A549 (cell line): ENCODE measurements around the gene VENTX. TPM values are rescaled to one million over a fixed set of nuclear protein-coding genes. Genes with fewer than 3 reads are reported as not detected.

Source experiments
- ATAC-seq, 2 experiments: fragments of 200-7000 bp in 1 of 2; fragments of >200 bp in 1 of 2; cut with Nextera tagmentation in 1 of 2; cut with Tn5 transposase in 1 of 2; 3 replicates each; pipeline versions ENCODE4 v1.8.0 to v1.9.1; 2018 to 2020; ENCODE audit warnings: mild to moderate bottlenecking in 1 of 2, moderate library complexity in 1 of 2
- CTCF ChIA-PET: fragments of 300-600 bp; sonication (Branson Sonifier 250); formaldehyde crosslinking; extraction: SDS; loops from one replicate; lab custom pipeline; 2021; ENCODE audit warnings: antibody characterized with exemption, inconsistent platforms; lab: Yijun Ruan, JAX
- POLR2A ChIA-PET: fragments of 350-600 bp; formaldehyde crosslinking; extraction: SDS; loops from one replicate; lab custom pipeline; 2021; ENCODE audit warnings: antibody characterized with exemption, inconsistent platforms; lab: Yijun Ruan, JAX
- DNase-seq, 2 experiments: peaks; one replicate each; pipeline versions ENCODE4 v3.0.0 to v3.0.0-alpha.2; 2011 to 2016; ENCODE audit warnings: low read depth in 1 of 2, low spot score in 1 of 2
- FAIRE-seq: peaks from 2 replicates; lab custom pipeline; 2011; peaks lifted over from hg19 to GRCh38; lab: Jason Lieb, UNC
- H3K27ac ChIP-seq, 2 experiments: fragments of >200 bp; sonication (Bioruptor Twin); formaldehyde crosslinking; 3 replicates each; pipeline ENCODE4 v1.5.1; 2016 to 2017
- H3K4me1 ChIP-seq: fragments of >200 bp; sonication (Bioruptor Twin); formaldehyde crosslinking; 3 replicates; pipeline ENCODE4 v1.6.1; 2016
- H3K4me2 ChIP-seq: fragments of >200 bp; sonication (Bioruptor Twin); formaldehyde crosslinking; 3 replicates; pipeline ENCODE4 v1.6.1; 2016
- H3K4me3 ChIP-seq: fragments of >200 bp; sonication (Bioruptor Twin); formaldehyde crosslinking; 3 replicates; pipeline ENCODE4 v1.5.1; 2016
- H3K9me3 ChIP-seq: fragments of >200 bp; sonication (Bioruptor Twin); formaldehyde crosslinking; 3 replicates; pipeline ENCODE4 v1.6.1; 2016
- CBX2 ChIP-seq: fragments of 200-600 bp; sonication (generic); IDR thresholded peaks from 2 replicates; pipeline ENCODE4 v1.6.1; 2016; ENCODE audit warnings: low read depth, mild to moderate bottlenecking, borderline replicate concordance
- CBX8 ChIP-seq: fragments of 200-600 bp; sonication (generic); IDR thresholded peaks from 2 replicates; pipeline ENCODE4 v1.6.1; 2016
- CEBPB ChIP-seq, 2 experiments: fragments of >200 bp in 1 of 2; sonication (Bioruptor Twin) in 1 of 2; formaldehyde crosslinking in 1 of 2; IDR thresholded peaks; 2 replicates each; pipeline ENCODE4 v1.6.1; 2012 to 2016
- CHD4 ChIP-seq: fragments of 200-600 bp; sonication (generic); IDR thresholded peaks from 2 replicates; pipeline ENCODE4 v1.6.1; 2016; ENCODE audit warnings: antibody characterized with exemption, mild to moderate bottlenecking, borderline replicate concordance
- EHF ChIP-seq: fragments of 250-450 bp; sonication (Bioruptor Pico); IDR thresholded peaks from 2 replicates; pipeline ENCODE4 v1.5.0; 2020; ENCODE audit warnings: mild to moderate bottlenecking
- EHMT2 ChIP-seq: fragments of 200-600 bp; sonication (generic); IDR thresholded peaks from 2 replicates; pipeline ENCODE4 v1.6.1; 2016; ENCODE audit warnings: antibody characterized with exemption, low read depth, mild to moderate bottlenecking, moderate library complexity
- EP300 ChIP-seq, 2 experiments: fragments of >200 bp; sonication (Bioruptor Twin); formaldehyde crosslinking; IDR thresholded peaks; 2 replicates in 1 of 2; 3 replicates in 1 of 2; pipeline ENCODE4 v1.6.1; 2016 to 2017
- ESRRA ChIP-seq: fragments of 150-350 bp; IDR thresholded peaks from 2 replicates; pipeline ENCODE4 v1.6.1; 2014; ENCODE audit warnings: mild to moderate bottlenecking, low read length, borderline replicate concordance
- FOSB ChIP-seq: fragments of 250-450 bp; sonication (Bioruptor Pico); IDR thresholded peaks from 2 replicates; pipeline ENCODE4 v1.5.0; 2020; ENCODE audit warnings: mild to moderate bottlenecking, moderate library complexity
- FOXS1 ChIP-seq: fragments of 250-450 bp; sonication (Bioruptor Pico); IDR thresholded peaks from 2 replicates; pipeline ENCODE4 v1.5.0; 2020; ENCODE audit warnings: mild to moderate bottlenecking, moderate library complexity
- HDAC2 ChIP-seq: fragments of 200-600 bp; sonication (generic); IDR thresholded peaks from 2 replicates; pipeline ENCODE4 v1.6.1; 2016
- HEYL ChIP-seq: fragments of 250-450 bp; sonication (Bioruptor Pico); IDR thresholded peaks from 2 replicates; pipeline ENCODE4 v1.8.0; 2021; ENCODE audit warnings: mild to moderate bottlenecking, moderate library complexity
- HOXB13 ChIP-seq: fragments of 250-450 bp; sonication (Bioruptor Pico); IDR thresholded peaks from 2 replicates; pipeline ENCODE4 v1.5.0; 2020; ENCODE audit warnings: low read depth, mild to moderate bottlenecking, moderate library complexity
- JUN ChIP-seq, 2 experiments: fragments of >200 bp; sonication (Bioruptor Twin); formaldehyde crosslinking; IDR thresholded peaks; 2 replicates in 1 of 2; 3 replicates in 1 of 2; pipeline ENCODE4 v1.6.1; 2016 to 2017
- KDM5A ChIP-seq: fragments of 200-600 bp; sonication (generic); IDR thresholded peaks from 2 replicates; pipeline ENCODE4 v1.6.1; 2016; ENCODE audit warnings: antibody characterized with exemption, mild to moderate bottlenecking
- NFE2L2 ChIP-seq: fragments of 150-350 bp; conservative IDR thresholded peaks from 2 replicates; pipeline ENCODE4 v1.6.1; 2014; ENCODE audit warnings: low read length
- NR3C1 ChIP-seq: fragments of >200 bp; sonication (Bioruptor Twin); formaldehyde crosslinking; IDR thresholded peaks from 3 replicates; pipeline ENCODE4 v1.6.1; 2017
- PHF8 ChIP-seq: fragments of 200-600 bp; sonication (generic); IDR thresholded peaks from 2 replicates; pipeline ENCODE4 v1.6.1; 2016; ENCODE audit warnings: low read depth, mild to moderate bottlenecking, antibody characterized with exemption, moderate library complexity, borderline replicate concordance
- POLR2A ChIP-seq: IDR thresholded peaks from 2 replicates; pipeline ENCODE4 v1.6.1; 2012; ENCODE audit warnings: mild to moderate bottlenecking, low read length
- RARB ChIP-seq: fragments of 250-450 bp; sonication (Bioruptor Pico); IDR thresholded peaks from 2 replicates; pipeline ENCODE4 v1.8.0; 2021; ENCODE audit warnings: mild to moderate bottlenecking, moderate library complexity
- RCOR1 ChIP-seq: fragments of 150-350 bp; IDR thresholded peaks from 2 replicates; pipeline ENCODE4 v1.6.1; 2014; ENCODE audit warnings: antibody characterized with exemption, low read length, low read depth
- SMC3 ChIP-seq: fragments of >200 bp; sonication (Bioruptor Twin); formaldehyde crosslinking; IDR thresholded peaks from 3 replicates; pipeline ENCODE4 v1.6.1; 2018; ENCODE audit warnings: inconsistent platforms
- SREBF2 ChIP-seq: fragments of 450-650 bp; IDR thresholded peaks from 2 replicates; pipeline ENCODE4 v1.6.1; 2014; ENCODE audit warnings: mild to moderate bottlenecking, moderate library complexity
- TFCP2L1 ChIP-seq: fragments of 250-450 bp; sonication (Bioruptor Pico); IDR thresholded peaks from 2 replicates; pipeline ENCODE4 v1.5.0; 2021; ENCODE audit warnings: mild to moderate bottlenecking
- TP53 ChIP-seq: fragments of 250-450 bp; sonication (Bioruptor Pico); IDR thresholded peaks from 2 replicates; pipeline ENCODE4 v1.5.0; 2021; ENCODE audit warnings: mild to moderate bottlenecking, moderate library complexity
- ZC3H11A ChIP-seq: fragments of 450-650 bp; IDR thresholded peaks from 2 replicates; pipeline ENCODE4 v1.6.1; 2014; ENCODE audit warnings: antibody characterized with exemption, mild to moderate bottlenecking
- ZFP36 ChIP-seq: fragments of 450-650 bp; IDR thresholded peaks from 2 replicates; pipeline ENCODE4 v1.6.1; 2014; ENCODE audit warnings: borderline replicate concordance; ENCODE audit not compliant: partially characterized antibody
- ZNF302 ChIP-seq: fragments of 250-450 bp; sonication (Bioruptor Pico); IDR thresholded peaks from 2 replicates; pipeline ENCODE4 v1.9.0; 2021; ENCODE audit warnings: inconsistent platforms, mild to moderate bottlenecking, moderate library complexity
- ZSCAN20 ChIP-seq: fragments of 250-450 bp; sonication (Bioruptor Pico); IDR thresholded peaks from 2 replicates; pipeline ENCODE4 v1.8.0; 2022; ENCODE audit warnings: mild to moderate bottlenecking, moderate library complexity
- WGBS: methylation state at CpG from one replicate; pipeline ENCODE4 v1.1.6; 2017; ENCODE audit errors: missing lambda C conversion rate; 5-methylcytosine and 5-hydroxymethylcytosine counted together
- polyA plus RNA-seq, 4 experiments: library from polyadenylated mRNA; depleted of rRNA in 3 of 4; stranded (reverse); fragments of >200 nt; fragmentation: RNase III in 1 of 4; extraction: RNeasy Plus Mini Kit Qiagen cat#74134 plus additional on column Dnase treatment in 1 of 4; gene quantifications; 2 replicates in 3 of 4; 3 replicates in 1 of 4; pipeline ENCODE4 v1.2.3, GENCODE V29; 2011 to 2017
- TF ChIP-seq, protein P1 (sequence below): IDR thresholded peaks from 2 replicates; pipeline ENCODE4 v1.6.1; 2012; ENCODE audit warnings: low read depth, borderline replicate concordance
- TF ChIP-seq, protein P2 (sequence below): fragments of >200 bp; sonication (Bioruptor Twin); formaldehyde crosslinking; IDR thresholded peaks from 2 replicates; pipeline ENCODE4 v1.6.1; 2016
- TF ChIP-seq, protein P3 (sequence below): fragments of 250-450 bp; sonication (Bioruptor Pico); IDR thresholded peaks from 2 replicates; pipeline ENCODE4 v1.5.0; 2021; ENCODE audit warnings: mild to moderate bottlenecking, moderate library complexity, borderline replicate concordance
- TF ChIP-seq, protein P4 (sequence below): fragments of 200-600 bp; sonication (generic); IDR thresholded peaks from 2 replicates; pipeline ENCODE4 v1.6.1; 2016; ENCODE audit warnings: antibody characterized with exemption, mild to moderate bottlenecking, moderate library complexity
- TF ChIP-seq, protein P5 (sequence below): IDR thresholded peaks from 2 replicates; pipeline ENCODE4 v1.6.1; 2012

VENTX gene
- polyA plus RNA-seq, 2 of the 4 experiments (the other 2 are of a cell fraction), result not detected

DNA sequence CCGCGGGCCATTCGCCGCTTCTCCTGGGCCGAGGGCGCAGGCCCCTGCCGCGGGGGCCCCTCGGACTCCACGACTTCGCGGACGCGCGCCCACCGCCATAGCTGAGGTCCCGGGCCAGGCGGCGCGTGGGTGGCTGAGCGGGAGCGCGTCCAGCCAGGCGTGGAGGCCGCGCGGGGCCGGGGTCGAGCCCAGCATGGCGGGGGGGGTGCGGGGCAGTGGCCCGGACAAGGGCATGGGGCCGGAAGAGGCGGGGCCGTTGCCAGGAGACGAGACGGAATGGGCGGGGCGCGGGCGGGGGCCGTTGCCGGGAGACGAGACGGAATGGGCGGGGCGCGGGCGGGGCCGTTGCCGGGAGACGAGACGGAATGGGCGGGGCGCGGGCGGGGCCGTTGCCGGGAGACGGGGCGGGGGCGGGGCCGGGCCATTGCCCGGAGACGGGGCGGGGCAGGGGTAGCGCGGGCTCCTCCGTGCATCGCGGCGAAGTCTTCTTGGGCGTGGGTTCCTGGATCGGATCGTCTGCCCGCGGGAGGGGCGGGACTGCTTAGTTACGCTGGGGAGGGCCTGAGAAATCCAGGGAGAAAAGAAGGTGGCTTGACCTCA lies 24.2 kb downstream of the VENTX start:
- ChIA-PET CTCF (interaction anchor here (0.9 kb wide), 1 partner anchor 118 kb away, joined by 3 read pairs; no protein-coding TSS in a partner anchor), POLR2A (no interaction called here)
- Histone ChIP-seq H3K27ac (peak overlapping the region; percentile 99), H3K4me3 (peak overlapping the region; percentile 89), H3K4me1 (peaks cover 61% of the 10 kb centered on the region), H3K9me3 (no peaks in the 10 kb centered on the region), H3K4me2 (peak overlapping the region; percentile 94)
- WGBS, result 3% methylated on average over 7 of the region's 79 CpGs
- TF ChIP-seq FOXS1 (CRISPR knock-in tag) (no peak), ESRRA (no peak), POLR2A (peak; percentile 65), NR3C1 (no peak), CBX8 (no peak), FOSB (CRISPR knock-in tag) (no peak), HOXB13 (no peak), RCOR1 (no peak), NFE2L2 (no peak), SREBF2 (no peak), JUN (IDR thresholded peaks at IDR 0.05) (peak; percentile 72 to 76; a peak in 3 of 5 replicates), PHF8 (peak; percentile 69; the same call in 1 of the 2 replicates), ZSCAN20 (CRISPR knock-in tag) (no peak), ZNF302 (CRISPR knock-in tag) (no peak), ZFP36 (no peak), TP53 (CRISPR knock-in tag) (no peak), HEYL (CRISPR knock-in tag) (no peak), SMC3 (no peak), KDM5A (no peak), RARB (CRISPR knock-in tag) (no peak), ZC3H11A (no peak), CHD4 (no peak), HDAC2 (no peak)
- TF ChIP-seq, protein P1, sequence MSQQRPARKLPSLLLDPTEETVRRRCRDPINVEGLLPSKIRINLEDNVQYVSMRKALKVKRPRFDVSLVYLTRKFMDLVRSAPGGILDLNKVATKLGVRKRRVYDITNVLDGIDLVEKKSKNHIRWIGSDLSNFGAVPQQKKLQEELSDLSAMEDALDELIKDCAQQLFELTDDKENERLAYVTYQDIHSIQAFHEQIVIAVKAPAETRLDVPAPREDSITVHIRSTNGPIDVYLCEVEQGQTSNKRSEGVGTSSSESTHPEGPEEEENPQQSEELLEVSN, result 0 out of 2 replicates have a peak, but pooled peaks have one; percentile 55
- TF ChIP-seq, protein P2, sequence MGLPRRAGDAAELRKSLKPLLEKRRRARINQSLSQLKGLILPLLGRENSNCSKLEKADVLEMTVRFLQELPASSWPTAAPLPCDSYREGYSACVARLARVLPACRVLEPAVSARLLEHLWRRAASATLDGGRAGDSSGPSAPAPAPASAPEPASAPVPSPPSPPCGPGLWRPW, result no peak
- peak; percentile 21 to 37; a peak in 5 of 6 replicates for ATAC-seq
- peak; percentile 70 to 75 for DNase-seq
- FAIRE-seq, result no peak

DNA sequence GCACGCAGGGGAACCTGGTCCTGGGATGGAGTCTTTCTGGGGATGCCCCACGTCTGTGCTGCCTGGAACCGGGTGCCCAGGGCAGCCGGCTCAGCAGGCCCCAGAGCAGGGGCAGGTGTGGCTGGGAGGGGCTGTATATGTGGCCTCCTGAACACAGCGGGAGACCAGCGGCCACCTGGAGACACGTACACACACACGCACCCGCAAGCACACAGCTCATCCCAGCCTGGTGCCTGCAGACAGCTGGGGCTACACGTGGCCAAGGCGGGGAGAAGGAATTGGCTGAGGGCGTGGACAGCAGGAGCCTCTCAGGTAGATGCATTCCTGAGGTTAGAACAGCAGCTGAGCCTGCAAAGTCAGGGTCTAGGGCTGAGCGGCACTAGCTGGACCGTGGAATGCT lies 25.0 kb downstream of the VENTX start:
- CTCF ChIA-PET, result interaction anchor here (0.7 to 2.9 kb wide), 5 partner anchors 8 to 119 kb away, joined by 3 to 9 read pairs (median 5); no protein-coding TSS in a partner anchor
- Histone ChIP-seq H3K4me1 (peaks cover 56% of the 10 kb centered on the region), H3K9me3 (no peaks in the 10 kb centered on the region)
- WGBS, result 84% methylated on average over 12 of the region's 14 CpGs
- no peak for DNase-seq
- TF ChIP-seq JUN (IDR thresholded peaks at IDR 0.05) (no peak), KDM5A (no peak), ZC3H11A (no peak), POLR2A (no peak), EHMT2 (no peak), RCOR1 (no peak), CEBPB (IDR thresholded peaks at IDR 0.05) (no peak), ZFP36 (no peak), EHF (CRISPR knock-in tag) (no peak), EP300 (IDR thresholded peaks at IDR 0.05) (no peak), CBX2 (no peak), CBX8 (no peak), TFCP2L1 (CRISPR knock-in tag) (no peak)
- TF ChIP-seq, protein P2, result no peak
- TF ChIP-seq, protein P3, sequence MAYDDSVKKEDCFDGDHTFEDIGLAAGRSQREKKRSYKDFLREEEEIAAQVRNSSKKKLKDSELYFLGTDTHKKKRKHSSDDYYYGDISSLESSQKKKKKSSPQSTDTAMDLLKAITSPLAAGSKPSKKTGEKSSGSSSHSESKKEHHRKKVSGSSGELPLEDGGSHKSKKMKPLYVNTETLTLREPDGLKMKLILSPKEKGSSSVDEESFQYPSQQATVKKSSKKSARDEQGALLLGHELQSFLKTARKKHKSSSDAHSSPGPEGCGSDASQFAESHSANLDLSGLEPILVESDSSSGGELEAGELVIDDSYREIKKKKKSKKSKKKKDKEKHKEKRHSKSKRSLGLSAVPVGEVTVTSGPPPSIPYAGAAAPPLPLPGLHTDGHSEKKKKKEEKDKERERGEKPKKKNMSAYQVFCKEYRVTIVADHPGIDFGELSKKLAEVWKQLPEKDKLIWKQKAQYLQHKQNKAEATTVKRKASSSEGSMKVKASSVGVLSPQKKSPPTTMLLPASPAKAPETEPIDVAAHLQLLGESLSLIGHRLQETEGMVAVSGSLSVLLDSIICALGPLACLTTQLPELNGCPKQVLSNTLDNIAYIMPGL (CRISPR knock-in tag), result no peak
- TF ChIP-seq, protein P4, sequence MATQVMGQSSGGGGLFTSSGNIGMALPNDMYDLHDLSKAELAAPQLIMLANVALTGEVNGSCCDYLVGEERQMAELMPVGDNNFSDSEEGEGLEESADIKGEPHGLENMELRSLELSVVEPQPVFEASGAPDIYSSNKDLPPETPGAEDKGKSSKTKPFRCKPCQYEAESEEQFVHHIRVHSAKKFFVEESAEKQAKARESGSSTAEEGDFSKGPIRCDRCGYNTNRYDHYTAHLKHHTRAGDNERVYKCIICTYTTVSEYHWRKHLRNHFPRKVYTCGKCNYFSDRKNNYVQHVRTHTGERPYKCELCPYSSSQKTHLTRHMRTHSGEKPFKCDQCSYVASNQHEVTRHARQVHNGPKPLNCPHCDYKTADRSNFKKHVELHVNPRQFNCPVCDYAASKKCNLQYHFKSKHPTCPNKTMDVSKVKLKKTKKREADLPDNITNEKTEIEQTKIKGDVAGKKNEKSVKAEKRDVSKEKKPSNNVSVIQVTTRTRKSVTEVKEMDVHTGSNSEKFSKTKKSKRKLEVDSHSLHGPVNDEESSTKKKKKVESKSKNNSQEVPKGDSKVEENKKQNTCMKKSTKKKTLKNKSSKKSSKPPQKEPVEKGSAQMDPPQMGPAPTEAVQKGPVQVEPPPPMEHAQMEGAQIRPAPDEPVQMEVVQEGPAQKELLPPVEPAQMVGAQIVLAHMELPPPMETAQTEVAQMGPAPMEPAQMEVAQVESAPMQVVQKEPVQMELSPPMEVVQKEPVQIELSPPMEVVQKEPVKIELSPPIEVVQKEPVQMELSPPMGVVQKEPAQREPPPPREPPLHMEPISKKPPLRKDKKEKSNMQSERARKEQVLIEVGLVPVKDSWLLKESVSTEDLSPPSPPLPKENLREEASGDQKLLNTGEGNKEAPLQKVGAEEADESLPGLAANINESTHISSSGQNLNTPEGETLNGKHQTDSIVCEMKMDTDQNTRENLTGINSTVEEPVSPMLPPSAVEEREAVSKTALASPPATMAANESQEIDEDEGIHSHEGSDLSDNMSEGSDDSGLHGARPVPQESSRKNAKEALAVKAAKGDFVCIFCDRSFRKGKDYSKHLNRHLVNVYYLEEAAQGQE, result no peak
- TF ChIP-seq, protein P5, sequence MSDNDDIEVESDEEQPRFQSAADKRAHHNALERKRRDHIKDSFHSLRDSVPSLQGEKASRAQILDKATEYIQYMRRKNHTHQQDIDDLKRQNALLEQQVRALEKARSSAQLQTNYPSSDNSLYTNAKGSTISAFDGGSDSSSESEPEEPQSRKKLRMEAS, result no peak
- TF ChIP-seq, all 56 proteins: peak for 0
- Histone ChIP-seq H3K4me3 (no peak overlapping the region), H3K4me2 (peak overlapping the region; percentile 72), H3K27ac (no peak overlapping the region)
- POLR2A ChIA-PET, result no interaction called here
- ATAC-seq (no peak), FAIRE-seq (no peak)
